T-helper 1 cell treated with Interleukin-12 subunit alpha and Interleukin-12 subunit beta and Interleukin-4 antibody, amounts not matched to agents 30 μg/mL and 1 μg/mL, for 36 hours (primary cell): ENCODE measurements around the gene GPR17.

Experiments used
- H3K27ac Mint-ChIP-seq: one replicate; pipeline ENCODE4 v1.8.0; 2021; ENCODE audit warnings: mild to moderate bottlenecking, mixed read lengths
- H3K27me3 Mint-ChIP-seq: one replicate; pipeline ENCODE4 v1.8.0; 2021; ENCODE audit warnings: low read depth, mixed read lengths
- H3K36me3 Mint-ChIP-seq: one replicate; pipeline ENCODE4 v1.8.0; 2021; ENCODE audit warnings: low read depth, mixed read lengths
- H3K4me1 Mint-ChIP-seq: one replicate; pipeline ENCODE4 v1.8.0; 2021; ENCODE audit warnings: low read depth, mixed read lengths
- H3K4me3 Mint-ChIP-seq: one replicate; pipeline ENCODE4 v1.8.0; 2021; ENCODE audit warnings: mild to moderate bottlenecking, moderate library complexity, mixed read lengths
- H3K9me3 Mint-ChIP-seq: one replicate; pipeline ENCODE4 v1.8.0; 2021; ENCODE audit warnings: mixed read lengths

Gene GPR17

DNA sequence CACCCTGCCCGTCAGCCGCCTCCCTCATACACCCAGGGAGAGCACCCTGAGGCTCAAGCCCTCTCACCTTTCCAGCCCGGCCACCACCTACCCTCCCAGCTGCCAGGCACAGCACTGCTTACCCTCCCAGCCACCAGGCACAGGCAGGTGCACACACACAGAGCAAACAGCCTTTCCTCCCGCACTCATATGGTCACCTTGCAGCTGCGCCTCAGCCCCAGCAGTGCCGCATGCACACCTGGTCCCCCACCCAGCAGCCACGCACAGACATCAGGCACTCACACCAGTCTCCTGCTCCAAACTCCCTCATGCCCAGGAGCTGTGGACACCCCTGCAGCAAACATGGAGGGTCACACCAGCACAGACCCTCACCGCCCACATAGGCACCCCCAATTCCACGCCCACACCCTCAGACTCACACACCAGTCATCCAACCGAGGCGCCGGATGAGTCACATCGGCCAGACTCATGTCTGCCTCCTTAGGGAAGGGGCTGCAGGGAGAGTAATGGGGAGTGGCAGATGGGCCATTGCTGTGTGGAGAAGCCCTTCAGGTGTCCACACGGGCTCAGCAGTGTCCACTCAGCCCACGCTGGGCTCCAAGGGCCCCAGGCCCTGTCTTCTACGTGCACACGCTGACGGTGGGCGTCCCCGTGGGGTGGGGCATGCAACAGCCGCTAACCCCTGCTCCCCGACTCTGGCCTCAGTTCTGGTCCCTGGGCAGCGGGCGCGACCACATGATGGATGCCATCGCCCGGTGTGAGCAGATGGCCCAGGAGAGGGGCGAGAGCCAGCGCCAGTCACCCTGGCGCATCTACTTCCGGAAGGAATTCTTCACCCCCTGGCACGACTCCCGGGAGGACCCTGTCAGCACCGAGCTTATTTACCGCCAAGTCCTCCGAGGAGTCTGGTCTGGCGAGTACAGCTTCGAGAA lies 22.3 kb upstream of the GPR17 start:
- Mint-ChIP-seq H3K9me3 (no peaks in the 10 kb centered on the region), H3K4me3 (no peak overlapping the region), H3K36me3 (no peaks in the 10 kb centered on the region), H3K4me1 (peaks cover 1% of the 10 kb centered on the region), H3K27ac (no peak overlapping the region), H3K27me3 (no peaks in the 10 kb centered on the region)

GRCh38 chr2:127624320-127624755 lies 21.6 kb upstream of the GPR17 start:
- no peaks in the 10 kb centered on the region for H3K9me3 Mint-ChIP-seq
- no peak overlapping the region for H3K27ac Mint-ChIP-seq
- H3K4me3 Mint-ChIP-seq: no peak overlapping the region
- H3K36me3 Mint-ChIP-seq: no peaks in the 10 kb centered on the region
- H3K4me1 Mint-ChIP-seq: no peaks in the 10 kb centered on the region
- no peaks in the 10 kb centered on the region for H3K27me3 Mint-ChIP-seq

GRCh38 chr2:127624756-127625571 lies 21.0 kb upstream of the GPR17 start:
- Mint-ChIP-seq H3K36me3 (no peaks in the 10 kb centered on the region), H3K27ac (no peak overlapping the region), H3K9me3 (no peaks in the 10 kb centered on the region), H3K4me3 (no peak overlapping the region), H3K4me1 (no peaks in the 10 kb centered on the region), H3K27me3 (no peaks in the 10 kb centered on the region)

DNA sequence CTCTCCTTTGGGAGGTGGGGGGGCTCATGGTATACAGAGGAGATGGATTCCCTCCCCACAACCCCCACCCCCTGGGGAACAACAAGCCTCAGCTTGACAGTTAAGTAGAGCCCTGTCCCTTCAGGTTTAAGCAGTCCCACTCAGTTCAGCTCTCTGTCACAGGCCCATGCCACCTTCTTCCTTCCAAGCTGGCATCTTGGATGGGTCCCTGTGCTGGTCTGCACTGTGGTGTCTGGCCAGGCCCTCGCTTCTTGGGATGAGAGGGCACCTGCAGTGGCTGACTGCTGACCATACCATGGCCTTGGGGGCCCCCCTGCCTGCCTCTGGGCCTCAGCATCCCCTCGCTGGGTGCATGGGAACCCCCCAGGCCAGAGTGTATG lies 20.4 kb upstream of the GPR17 start:
- Mint-ChIP-seq H3K27me3 (no peaks in the 10 kb centered on the region), H3K36me3 (no peaks in the 10 kb centered on the region), H3K4me3 (no peak overlapping the region), H3K4me1 (no peaks in the 10 kb centered on the region), H3K27ac (no peak overlapping the region), H3K9me3 (no peaks in the 10 kb centered on the region)

GRCh38 chr2:127626175-127626574 lies 19.8 kb upstream of the GPR17 start:
- Mint-ChIP-seq H3K27me3 (no peaks in the 10 kb centered on the region), H3K4me3 (no peak overlapping the region), H3K36me3 (no peaks in the 10 kb centered on the region), H3K27ac (no peak overlapping the region), H3K9me3 (no peaks in the 10 kb centered on the region), H3K4me1 (no peaks in the 10 kb centered on the region)

DNA sequence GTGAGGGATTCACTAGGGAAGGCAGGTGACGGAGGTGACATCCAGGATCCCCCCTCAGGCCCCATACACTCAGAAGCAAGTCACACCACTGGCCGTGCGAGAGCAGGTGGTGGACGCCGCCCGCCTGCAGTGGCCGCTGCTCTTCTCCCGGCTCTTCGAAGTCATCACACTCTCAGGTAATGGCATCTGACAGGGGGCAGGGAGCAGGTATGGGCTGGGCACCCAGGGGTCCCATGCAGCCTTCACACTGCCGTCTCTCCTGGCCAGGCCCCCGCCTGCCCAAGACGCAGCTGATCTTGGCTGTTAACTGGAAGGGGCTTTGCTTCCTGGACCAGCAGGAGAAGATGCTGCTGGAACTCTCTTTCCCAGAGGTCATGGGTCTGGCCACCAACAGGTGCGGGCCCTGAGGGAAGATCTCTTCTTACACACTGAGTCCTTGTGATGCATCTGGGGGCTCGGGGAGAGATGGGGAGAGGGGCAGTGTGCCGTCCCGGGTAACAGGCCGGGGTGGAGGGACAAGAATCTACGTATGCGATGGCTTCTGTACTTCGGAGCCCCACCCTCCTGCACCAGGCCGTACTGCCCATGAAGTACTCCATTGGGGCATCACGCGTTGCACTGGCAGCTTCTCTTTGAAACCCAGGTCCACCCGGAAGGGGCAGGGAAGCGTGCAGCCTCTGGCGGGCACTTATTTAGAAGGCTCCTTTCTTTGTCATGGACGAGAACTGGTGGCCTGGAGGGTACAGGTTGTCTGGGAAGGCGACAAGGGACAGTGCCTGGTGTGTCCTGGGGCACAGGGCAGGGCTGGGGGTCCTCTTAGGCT lies 18.8 kb upstream of the GPR17 start:
- no peaks in the 10 kb centered on the region for H3K27me3 Mint-ChIP-seq
- H3K36me3 Mint-ChIP-seq: no peaks in the 10 kb centered on the region
- H3K9me3 Mint-ChIP-seq: no peaks in the 10 kb centered on the region
- H3K4me1 Mint-ChIP-seq: no peaks in the 10 kb centered on the region
- H3K4me3 Mint-ChIP-seq: no peak overlapping the region
- H3K27ac Mint-ChIP-seq: no peak overlapping the region

- Mint-ChIP-seq H3K4me3 (no peak overlapping the region), H3K27ac (no peak overlapping the region), H3K27me3 (no peaks in the 10 kb centered on the region), H3K9me3 (no peaks in the 10 kb centered on the region), H3K36me3 (no peaks in the 10 kb centered on the region), H3K4me1 (no peaks in the 10 kb centered on the region)
Observed at GRCh38 chr2:127627740-127628571, 18.0 kb upstream of the GPR17 start.

- no peaks in the 10 kb centered on the region for H3K4me1 Mint-ChIP-seq
- no peaks in the 10 kb centered on the region for H3K9me3 Mint-ChIP-seq
- H3K27ac Mint-ChIP-seq: no peak overlapping the region
- H3K36me3 Mint-ChIP-seq: no peaks in the 10 kb centered on the region
- H3K27me3 Mint-ChIP-seq: no peaks in the 10 kb centered on the region
- no peak overlapping the region for H3K4me3 Mint-ChIP-seq
Observed at GRCh38 chr2:127628767-127629614, 17.0 kb upstream of the GPR17 start.

DNA sequence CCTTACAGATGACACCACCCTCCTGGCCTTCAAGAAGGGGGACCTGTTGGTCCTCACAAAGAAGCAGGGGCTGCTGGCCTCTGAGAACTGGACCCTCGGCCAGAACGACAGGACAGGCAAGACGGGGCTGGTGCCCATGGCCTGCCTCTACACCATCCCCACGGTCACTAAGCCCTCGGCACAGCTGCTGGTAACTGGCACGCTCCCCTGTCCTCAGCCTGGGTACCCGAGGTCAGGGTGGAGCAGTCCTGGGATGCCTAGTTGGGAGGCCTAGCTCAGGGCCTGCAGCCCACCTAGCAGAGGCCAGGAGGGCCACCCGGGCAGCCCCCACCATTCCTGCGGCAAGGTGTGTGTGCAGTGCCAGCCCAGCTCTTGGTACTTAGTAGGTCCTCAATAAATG lies 16.3 kb upstream of the GPR17 start:
- H3K4me1 Mint-ChIP-seq: no peaks in the 10 kb centered on the region
- no peaks in the 10 kb centered on the region for H3K36me3 Mint-ChIP-seq
- no peak overlapping the region for H3K4me3 Mint-ChIP-seq
- H3K9me3 Mint-ChIP-seq: no peaks in the 10 kb centered on the region
- H3K27ac Mint-ChIP-seq: no peak overlapping the region
- H3K27me3 Mint-ChIP-seq: no peaks in the 10 kb centered on the region

- Mint-ChIP-seq H3K9me3 (no peaks in the 10 kb centered on the region), H3K27me3 (no peaks in the 10 kb centered on the region), H3K36me3 (no peaks in the 10 kb centered on the region), H3K4me1 (no peaks in the 10 kb centered on the region), H3K27ac (no peak overlapping the region), H3K4me3 (no peak overlapping the region)
Observed at GRCh38 chr2:127630096-127630863, 15.7 kb upstream of the GPR17 start.

GRCh38 chr2:127630864-127631540 lies 15.0 kb upstream of the GPR17 start:
- no peaks in the 10 kb centered on the region for H3K27me3 Mint-ChIP-seq
- H3K27ac Mint-ChIP-seq: no peak overlapping the region
- H3K9me3 Mint-ChIP-seq: no peaks in the 10 kb centered on the region
- no peak overlapping the region for H3K4me3 Mint-ChIP-seq
- no peaks in the 10 kb centered on the region for H3K36me3 Mint-ChIP-seq
- H3K4me1 Mint-ChIP-seq: no peaks in the 10 kb centered on the region

DNA sequence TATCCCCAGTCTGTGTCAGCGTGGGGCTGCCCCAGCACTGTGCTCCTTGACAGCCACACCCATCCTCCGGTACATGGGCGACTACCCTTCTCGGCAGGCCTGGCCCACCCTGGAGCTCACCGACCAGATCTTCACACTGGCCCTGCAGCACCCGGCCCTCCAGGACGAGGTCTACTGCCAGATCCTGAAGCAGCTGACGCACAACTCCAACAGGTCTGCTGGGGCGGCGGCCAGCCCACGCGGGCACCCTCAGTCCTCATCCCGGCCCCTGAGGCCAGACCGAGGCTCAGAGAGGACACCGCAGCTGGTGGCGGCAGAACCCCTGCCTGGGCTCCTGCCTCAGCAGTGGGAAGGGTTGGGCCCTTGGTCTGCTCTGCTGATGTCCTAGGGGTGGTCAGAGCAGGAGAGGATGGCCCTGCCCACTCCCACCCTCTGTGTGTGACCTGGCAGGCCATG lies 14.4 kb upstream of the GPR17 start:
- H3K36me3 Mint-ChIP-seq: no peaks in the 10 kb centered on the region
- H3K27me3 Mint-ChIP-seq: no peaks in the 10 kb centered on the region
- no peak overlapping the region for H3K27ac Mint-ChIP-seq
- H3K4me3 Mint-ChIP-seq: no peak overlapping the region
- H3K9me3 Mint-ChIP-seq: no peaks in the 10 kb centered on the region
- H3K4me1 Mint-ChIP-seq: peaks cover under 1% of the 10 kb centered on the region
